Peyer's patch (tissue), 4 donors: ENCODE data around the gene EEFSEC. TPM values are rescaled to one million over a fixed set of nuclear protein-coding genes. Genes with fewer than 3 reads are reported as not detected.

ENCODE experiments used
- DNase-seq, 3 donors: peaks; one replicate each; pipeline ENCODE4 v3.0.0-alpha.2; 2017 to 2019
- H3K27ac ChIP-seq, 4 donors: fragments of 200-600 bp; sonication (generic); one replicate each; pipeline ENCODE4 v1.5.1; 2016 to 2019
- H3K27me3 ChIP-seq, 2 donors: fragments of 200-600 bp; sonication (generic); one replicate each; pipeline ENCODE4 v1.5.1; 2019
- H3K36me3 ChIP-seq, 3 donors: fragments of 200-600 bp; sonication (generic); one replicate each; pipeline ENCODE4 v1.5.1; 2016 to 2019
- H3K4me1 ChIP-seq, 4 donors: fragments of 200-600 bp; sonication (generic); one replicate each; pipeline ENCODE4 v1.5.1; 2016 to 2019
- H3K4me3 ChIP-seq, 4 donors: fragments of 200-600 bp; sonication (generic); 1 replicate in 3 of 4; 2 replicates in 1 of 4; pipeline ENCODE4 v1.5.1; 2016 to 2019; ENCODE audit warnings: mild to moderate bottlenecking in 1 of 4
- H3K9me3 ChIP-seq, 4 donors: fragments of 200-600 bp; sonication (generic); one replicate each; pipeline ENCODE4 v1.5.1; 2016 to 2019; ENCODE audit warnings: mild to moderate bottlenecking in 1 of 4
- POLR2A ChIP-seq, 2 donors: fragments of 450-650 bp; IDR thresholded peaks; one replicate each; pipeline ENCODE4 v1.5.1; 2017; ENCODE audit warnings: antibody characterized with exemption in 2 of 2, mild to moderate bottlenecking in 2 of 2, moderate library complexity in 2 of 2
- total RNA-seq, 4 donors: library from RNA; depleted of rRNA; stranded (reverse); fragments of >200 nt; gene quantifications; one replicate each; pipeline ENCODE4 v1.1.0, GENCODE V29; 2016
- TF ChIP-seq, protein P1 (sequence below), 6 experiments: fragments of 450-650 bp in 4 of 6; fragments of 200-600 bp in 2 of 6; sonication (generic) in 1 of 6; IDR thresholded peaks; one replicate each; pipeline ENCODE4 v1.5.1; 2017 to 2019; ENCODE audit warnings: antibody characterized with exemption in 6 of 6, mild to moderate bottlenecking in 3 of 6, moderate library complexity in 1 of 6

EEFSEC gene
- total RNA-seq, 4 donors from 2014 or later: 11.7 to 50.3 (median 19.6) TPM

DNA sequence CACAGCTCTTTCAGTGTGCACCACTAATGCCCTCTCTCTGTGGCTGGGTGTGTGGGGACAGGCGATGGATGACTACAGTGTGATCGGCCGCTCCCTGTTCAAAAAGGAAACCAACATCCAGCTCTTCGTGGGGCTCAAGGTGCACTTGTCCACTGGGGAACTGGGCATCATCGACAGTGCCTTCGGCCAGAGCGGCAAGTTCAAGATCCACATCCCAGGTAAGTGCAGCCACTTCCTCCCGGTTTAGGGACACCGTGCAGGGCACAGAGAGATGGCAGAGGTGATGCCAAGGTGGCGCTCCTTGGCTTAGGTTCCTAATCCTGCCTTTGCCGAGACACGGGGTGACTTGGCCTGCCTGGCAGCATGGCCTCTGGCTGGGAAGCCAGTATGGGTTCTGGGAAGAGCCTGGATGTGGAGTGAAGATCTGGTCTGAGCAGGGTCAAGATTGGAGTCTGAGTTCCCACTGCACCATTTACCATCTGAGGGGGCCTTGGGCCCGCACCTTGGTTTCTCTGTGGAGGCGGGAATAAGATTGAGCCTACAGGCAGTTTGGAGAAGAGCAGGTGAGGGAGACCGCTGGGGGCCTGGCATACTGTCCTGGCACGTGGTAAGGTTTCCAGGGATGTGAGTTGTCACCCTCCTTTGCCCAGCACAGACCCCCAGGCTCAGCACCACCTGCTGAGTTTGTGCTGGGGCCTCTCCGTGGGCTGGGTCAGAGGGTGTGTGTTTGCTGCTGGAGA is 205.0 kb downstream of the EEFSEC start:
- H3K4me1 ChIP-seq: peaks cover 0 to 16% (median 0%) of the 10 kb centered on the region in 4 donors
- H3K9me3 ChIP-seq: no peaks in the 10 kb centered on the region
- peaks cover 0 to 6% (median 0%) of the 10 kb centered on the region in 3 donors for H3K36me3 ChIP-seq
- TF ChIP-seq POLR2A (IDR thresholded peaks at IDR 0.05): no peak
- TF ChIP-seq, protein P1, sequence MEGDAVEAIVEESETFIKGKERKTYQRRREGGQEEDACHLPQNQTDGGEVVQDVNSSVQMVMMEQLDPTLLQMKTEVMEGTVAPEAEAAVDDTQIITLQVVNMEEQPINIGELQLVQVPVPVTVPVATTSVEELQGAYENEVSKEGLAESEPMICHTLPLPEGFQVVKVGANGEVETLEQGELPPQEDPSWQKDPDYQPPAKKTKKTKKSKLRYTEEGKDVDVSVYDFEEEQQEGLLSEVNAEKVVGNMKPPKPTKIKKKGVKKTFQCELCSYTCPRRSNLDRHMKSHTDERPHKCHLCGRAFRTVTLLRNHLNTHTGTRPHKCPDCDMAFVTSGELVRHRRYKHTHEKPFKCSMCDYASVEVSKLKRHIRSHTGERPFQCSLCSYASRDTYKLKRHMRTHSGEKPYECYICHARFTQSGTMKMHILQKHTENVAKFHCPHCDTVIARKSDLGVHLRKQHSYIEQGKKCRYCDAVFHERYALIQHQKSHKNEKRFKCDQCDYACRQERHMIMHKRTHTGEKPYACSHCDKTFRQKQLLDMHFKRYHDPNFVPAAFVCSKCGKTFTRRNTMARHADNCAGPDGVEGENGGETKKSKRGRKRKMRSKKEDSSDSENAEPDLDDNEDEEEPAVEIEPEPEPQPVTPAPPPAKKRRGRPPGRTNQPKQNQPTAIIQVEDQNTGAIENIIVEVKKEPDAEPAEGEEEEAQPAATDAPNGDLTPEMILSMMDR (IDR thresholded peaks at IDR 0.05): no peak
- no peak overlapping the region for H3K27ac ChIP-seq
- DNase-seq: no peak
- H3K4me3 ChIP-seq: no peak overlapping the region
- H3K27me3 ChIP-seq: no peaks in the 10 kb centered on the region

DNA sequence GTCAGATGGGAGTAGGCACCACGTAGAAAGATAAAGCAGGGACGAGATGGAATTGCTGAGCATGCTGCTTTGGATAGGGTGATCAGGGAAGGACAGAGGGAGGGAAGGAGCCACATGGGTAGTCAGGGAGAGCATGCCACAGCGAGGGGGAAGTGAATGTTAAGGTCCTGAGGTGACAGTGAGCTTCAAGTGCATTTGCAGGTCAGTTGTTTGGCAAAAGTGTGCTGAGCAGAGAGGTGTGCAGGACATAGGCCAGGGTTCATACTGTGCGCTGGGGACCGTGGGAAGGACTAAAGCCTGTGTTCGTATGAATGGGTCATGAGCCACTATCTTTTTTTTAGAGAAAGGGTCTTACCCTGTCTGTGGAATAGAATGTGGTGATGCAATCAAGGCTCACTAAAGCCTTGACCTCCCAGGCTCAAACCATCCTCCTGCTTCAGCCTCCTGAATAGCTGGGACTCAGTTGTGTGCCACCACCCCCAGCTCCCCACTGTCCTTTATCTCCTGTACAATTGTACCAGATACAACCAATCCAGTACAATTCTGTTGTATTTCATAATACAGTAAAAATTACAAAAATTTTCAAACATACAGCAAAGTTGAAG is 205.9 kb downstream of the EEFSEC start:
- no peak for DNase-seq
- TF ChIP-seq, protein P1 (IDR thresholded peaks at IDR 0.05): no peak
- TF ChIP-seq POLR2A (IDR thresholded peaks at IDR 0.05): no peak
- H3K27me3 ChIP-seq: no peaks in the 10 kb centered on the region
- no peak overlapping the region for H3K4me3 ChIP-seq
- no peaks in the 10 kb centered on the region for H3K9me3 ChIP-seq
- no peak overlapping the region for H3K27ac ChIP-seq
- peaks cover 0 to 6% (median 0%) of the 10 kb centered on the region in 3 donors for H3K36me3 ChIP-seq
- peaks cover 0 to 10% (median 0%) of the 10 kb centered on the region in 4 donors for H3K4me1 ChIP-seq

DNA sequence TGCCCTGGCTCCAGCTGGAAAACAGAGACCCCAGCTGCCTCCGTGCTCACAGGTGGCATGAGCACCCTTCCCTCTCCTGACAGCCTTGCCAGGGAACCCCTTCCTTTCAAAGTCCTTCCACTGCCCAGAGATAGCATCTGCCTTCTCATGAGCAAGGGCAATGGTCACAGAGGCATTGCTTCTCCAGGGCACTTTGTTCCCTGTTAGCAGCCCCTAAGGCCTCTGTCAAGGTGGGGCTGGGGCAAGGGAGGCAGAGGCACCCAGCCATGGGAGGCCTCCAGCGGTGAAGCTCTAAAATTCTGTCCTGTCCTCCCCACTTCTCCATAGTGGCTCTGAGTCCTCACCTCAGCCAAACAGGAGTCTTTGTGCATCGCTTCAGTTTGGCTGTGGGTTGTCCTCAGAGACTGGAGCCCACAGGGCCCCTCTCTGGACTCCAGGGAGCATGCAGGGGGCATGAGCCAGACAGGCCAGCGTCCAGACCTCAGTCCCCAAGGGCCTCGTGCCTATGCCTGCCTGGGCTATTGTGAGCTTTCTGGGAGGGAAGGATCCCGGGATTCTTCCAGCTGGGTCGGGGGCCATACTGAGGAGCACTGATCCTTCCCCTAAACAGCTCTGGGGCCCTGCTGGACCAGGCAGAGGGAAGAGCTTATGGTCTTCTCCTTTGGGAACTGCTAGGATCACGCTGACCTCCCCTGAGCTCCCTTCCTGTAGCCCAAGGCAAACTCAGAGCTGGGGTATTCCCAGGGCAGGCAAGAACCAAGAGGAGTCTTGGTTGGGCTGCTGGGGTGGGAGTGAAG is 206.8 kb downstream of the EEFSEC start:
- Histone ChIP-seq H3K27ac (no peak overlapping the region), H3K9me3 (no peaks in the 10 kb centered on the region), H3K27me3 (no peaks in the 10 kb centered on the region), H3K4me1 (peaks cover 0 to 3% (median 0%) of the 10 kb centered on the region in 4 donors), H3K36me3 (peaks cover 0 to 6% (median 0%) of the 10 kb centered on the region in 3 donors), H3K4me3 (no peak overlapping the region)
- no peak for TF ChIP-seq POLR2A (IDR thresholded peaks at IDR 0.05)
- TF ChIP-seq, protein P1 (IDR thresholded peaks at IDR 0.05): no peak
- no peak for DNase-seq

DNA sequence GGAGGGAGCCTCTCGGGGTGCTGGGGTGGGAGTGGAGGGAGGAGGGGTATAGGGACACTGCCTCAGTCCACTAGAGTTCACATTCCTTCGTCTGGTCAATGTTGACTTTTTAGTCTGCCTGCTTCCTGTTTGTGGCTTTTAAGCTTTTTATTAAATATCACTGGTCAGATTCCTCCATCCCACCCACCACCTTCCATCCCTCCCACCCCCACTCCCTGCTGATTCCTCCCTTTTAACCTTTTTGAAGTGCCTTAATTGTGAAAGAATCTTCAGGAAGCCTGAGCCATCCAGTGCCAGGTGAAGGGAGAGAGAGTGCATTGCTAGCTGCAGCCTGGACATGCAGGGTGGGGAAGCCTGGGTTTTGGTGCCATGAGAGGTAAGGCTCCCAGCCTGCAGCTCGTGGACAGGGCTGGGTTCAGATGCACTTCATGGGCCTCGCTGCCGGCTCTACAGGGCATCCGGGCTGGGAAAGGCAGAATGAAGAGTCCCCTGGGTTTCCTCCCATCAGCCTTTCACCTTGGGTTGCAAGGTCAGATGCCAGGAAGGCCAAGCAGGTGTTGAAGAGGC is 207.5 kb downstream of the EEFSEC start:
- TF ChIP-seq POLR2A (IDR thresholded peaks at IDR 0.05): no peak
- TF ChIP-seq, protein P1 (IDR thresholded peaks at IDR 0.05): no peak
- no peak for DNase-seq
- Histone ChIP-seq H3K4me1 (no peaks in the 10 kb centered on the region), H3K27me3 (no peaks in the 10 kb centered on the region), H3K36me3 (peaks cover 0 to 6% (median 0%) of the 10 kb centered on the region in 3 donors), H3K27ac (no peak overlapping the region), H3K9me3 (no peaks in the 10 kb centered on the region), H3K4me3 (no peak overlapping the region)
